ENCODE measurements around the gene SERTM1.

Gene SERTM1

GRCh38 chr13:36673838-36674326, at the start of gene SERTM1:
Gene SERTM1, plus strand, starts transcription at chr13:36674020. Its CDS starts 21,059 bp downstream, at chr13:36695079.
- TF ChIP-seq TAF1 (IDR thresholded peaks at IDR 0.05; ENCODE audit: low read depth) (peak; percentile 36; the same call in 1 of the 2 replicates), NFIC (IDR thresholded peaks at IDR 0.05) (no peak), TEAD4 (IDR thresholded peaks at IDR 0.05) (peak; percentile 55), MAX (IDR thresholded peaks at IDR 0.05) (peak; percentile 56; the same call in 1 of the 2 replicates), USF1 (IDR thresholded peaks at IDR 0.05) (0 out of 2 replicates have a peak, but pooled peaks have one; percentile 21)

GRCh38 chr13:36628377-36629056, 45.3 kb upstream of the SERTM1 start:
- TF ChIP-seq EP300 (IDR thresholded peaks at IDR 0.05; ENCODE audit: borderline replicate concordance) (no peak), CREB1 (IDR thresholded peaks at IDR 0.05; ENCODE audit: low read depth) (no peak), YY1 (IDR thresholded peaks at IDR 0.05; ENCODE audit: low read depth) (no peak), RAD21 (IDR thresholded peaks at IDR 0.05; ENCODE audit: low read depth) (no peak), USF1 (IDR thresholded peaks at IDR 0.05) (no peak), MAX (IDR thresholded peaks at IDR 0.05) (no peak), ZBTB7A (IDR thresholded peaks at IDR 0.05; ENCODE audit: low read depth) (no peak), TCF12 (IDR thresholded peaks at IDR 0.05; ENCODE audit: low read depth) (no peak), TEAD4 (IDR thresholded peaks at IDR 0.05) (no peak), REST (IDR thresholded peaks at IDR 0.05; ENCODE audit: low read depth) (no peak), NFIC (IDR thresholded peaks at IDR 0.05) (no peak), TAF1 (IDR thresholded peaks at IDR 0.05; ENCODE audit: low read depth) (no peak), FOXM1 (IDR thresholded peaks at IDR 0.05; ENCODE audit: borderline replicate concordance, low read depth) (no peak), EGR1 (IDR thresholded peaks at IDR 0.05) (no peak), CEBPB (IDR thresholded peaks at IDR 0.05) (no peak)

GRCh38 chr13:36629057-36629385, 44.8 kb upstream of the SERTM1 start:
- TF ChIP-seq ZBTB7A (IDR thresholded peaks at IDR 0.05; ENCODE audit: low read depth) = no peak
- TF ChIP-seq EGR1 (IDR thresholded peaks at IDR 0.05) = no peak
- TF ChIP-seq YY1 (IDR thresholded peaks at IDR 0.05; ENCODE audit: low read depth) = no peak
- TF ChIP-seq TCF12 (IDR thresholded peaks at IDR 0.05; ENCODE audit: low read depth) = no peak
- no peak for TF ChIP-seq TEAD4 (IDR thresholded peaks at IDR 0.05)

GRCh38 chr13:36630181-36630803, 43.5 kb upstream of the SERTM1 start:
- TF ChIP-seq NFIC (IDR thresholded peaks at IDR 0.05) (no peak), YY1 (IDR thresholded peaks at IDR 0.05; ENCODE audit: low read depth) (no peak), TEAD4 (IDR thresholded peaks at IDR 0.05) (no peak), FOXM1 (IDR thresholded peaks at IDR 0.05; ENCODE audit: borderline replicate concordance, low read depth) (no peak), CEBPB (IDR thresholded peaks at IDR 0.05) (no peak), MAX (IDR thresholded peaks at IDR 0.05) (no peak), TAF1 (IDR thresholded peaks at IDR 0.05; ENCODE audit: low read depth) (no peak), REST (IDR thresholded peaks at IDR 0.05; ENCODE audit: low read depth) (no peak), USF1 (IDR thresholded peaks at IDR 0.05) (no peak), TCF12 (IDR thresholded peaks at IDR 0.05; ENCODE audit: low read depth) (no peak), EP300 (IDR thresholded peaks at IDR 0.05; ENCODE audit: borderline replicate concordance) (no peak), RAD21 (IDR thresholded peaks at IDR 0.05; ENCODE audit: low read depth) (no peak), EGR1 (IDR thresholded peaks at IDR 0.05) (no peak), CREB1 (IDR thresholded peaks at IDR 0.05; ENCODE audit: low read depth) (no peak), ZBTB7A (IDR thresholded peaks at IDR 0.05; ENCODE audit: low read depth) (no peak)

GRCh38 chr13:36639610-36640009, 34.2 kb upstream of the SERTM1 start:
- no peak for TF ChIP-seq NFIC (IDR thresholded peaks at IDR 0.05)
